Gastrocnemius medialis (tissue), 4 donors: ENCODE results near the gene RCOR2. TPM values are rescaled to one million over a fixed set of nuclear protein-coding genes. Genes with fewer than 3 reads are reported as not detected.
"Not testable (repeated sequence)": the region's sequence is repeated elsewhere in the genome, so short reads cannot be mapped to it uniquely, and the experiment has no call there.

ENCODE experiments used
- ATAC-seq, 2 donors: fragments of 150-250 bp; one replicate each; pipeline ENCODE4 v1.9.1; 2016
- DNase-seq, 2 donors: peaks; one replicate each; pipeline ENCODE4 v3.0.0-alpha.2; 2019
- H3K27ac ChIP-seq, 4 donors: fragments of 200-600 bp; sonication (generic); 1 replicate in 1 of 4; 2 replicates in 3 of 4; pipeline ENCODE4 v1.5.1; 2016 to 2018; ENCODE audit warnings: mild to moderate bottlenecking in 2 of 4, moderate library complexity in 1 of 4
- H3K27me3 ChIP-seq, 3 donors: fragments of 200-600 bp; sonication (generic) in 2 of 3; 1 replicate in 1 of 3; 2 replicates in 2 of 3; pipeline versions ENCODE4 v1.5.1 to v1.6.0; 2016 to 2019; ENCODE audit warnings: mild to moderate bottlenecking in 1 of 3, moderate library complexity in 1 of 3
- H3K36me3 ChIP-seq, 2 donors: fragments of 200-600 bp; sonication (generic) in 1 of 2; one replicate each; pipeline ENCODE4 v1.5.1; 2017 to 2018
- H3K4me1 ChIP-seq, 2 donors: fragments of 200-600 bp; sonication (generic) in 1 of 2; one replicate each; pipeline ENCODE4 v1.5.1; 2016 to 2017; ENCODE audit warnings: mild to moderate bottlenecking in 2 of 2
- H3K4me3 ChIP-seq, 4 donors: fragments of 200-600 bp; sonication (generic) in 3 of 4; 1 replicate in 1 of 4; 2 replicates in 3 of 4; pipeline ENCODE4 v1.5.1; 2016 to 2019; ENCODE audit warnings: mild to moderate bottlenecking in 2 of 4
- H3K9me3 ChIP-seq, 3 donors: fragments of 200-600 bp; sonication (generic) in 2 of 3; 1 replicate in 1 of 3; 2 replicates in 2 of 3; pipeline ENCODE4 v1.5.1; 2016 to 2019
- CTCF ChIP-seq, 5 experiments: fragments of 450-650 bp in 3 of 5; fragments of 200-600 bp in 2 of 5; sonication (generic) in 2 of 5; IDR thresholded peaks in 4 of 5; conservative IDR thresholded peaks in 1 of 5; 1 replicate in 4 of 5; 2 replicates in 1 of 5; pipeline ENCODE4 v1.5.1; 2016 to 2019; ENCODE audit warnings: antibody characterized with exemption in 5 of 5, mild to moderate bottlenecking in 3 of 5, moderate library complexity in 3 of 5
- POLR2A ChIP-seq, 2 donors: fragments of 450-650 bp; IDR thresholded peaks; one replicate each; pipeline ENCODE4 v1.6.1; 2017; ENCODE audit warnings: antibody characterized with exemption in 2 of 2, mild to moderate bottlenecking in 2 of 2, moderate library complexity in 2 of 2
- in situ Hi-C, 4 donors: fragments of 200-750 bp; cut with MboI; loops; one replicate each; pipeline versions ENCODE4 v1.15.0 to v1.8.0; 2017; ENCODE audit warnings: low sequenced_read_pairs in 4 of 4
- intact Hi-C: fragments of 100-400 bp; cut with DNase I; formaldehyde crosslinking; loops from one replicate; pipeline ENCODE4 v1.15.1; 2023; ENCODE audit warnings: low total_unique reads
- total RNA-seq, 4 donors: library from RNA; depleted of rRNA; stranded (reverse); fragments of >200 nt; gene quantifications; one replicate each; pipeline versions ENCODE4 v1.1.0 to v1.2.3, GENCODE V29; 2016

Gene RCOR2
- total RNA-seq, result 1 to 10 TPM in 1 of 4 donors, under 1 TPM in 3; 0.25 to 1.5 (median 0.45) TPM

GRCh38 chr11:63916837-63917691 lies at the start of gene RCOR2:
Gene RCOR2 (minus strand): TSS chr11:63917164. CDS start chr11:63916456, 708 bp downstream.
- H3K9me3 ChIP-seq, result no peaks in the 10 kb centered on the region
- peaks cover 28 to 39% of the 10 kb centered on the region in 2 donors for H3K4me1 ChIP-seq
- TF ChIP-seq CTCF (IDR thresholded peaks at IDR 0.05 in 4 of 5, conservative IDR thresholded peaks at IDR 0.05 in 1 of 5), result no peak
- TF ChIP-seq POLR2A (IDR thresholded peaks at IDR 0.05), result no peak
- peak within 1 kb of the TSS; percentile 49 to 66 (median 60) for H3K4me3 ChIP-seq
- in situ Hi-C loops (no loop called here), intact Hi-C loops (loop anchor here (5.0 kb wide), 1 partner anchor 45 kb away; no protein-coding TSS in a partner anchor)
- peak within 1 kb of the TSS; percentile 76 to 85 (median 80) for H3K27ac ChIP-seq
- ATAC-seq, result peak; percentile 44 to 51
- H3K27me3 ChIP-seq, result no peaks in the 10 kb centered on the region
- DNase-seq, result peak in 1 of 2 donors; percentile 67
- no peaks in the 10 kb centered on the region for H3K36me3 ChIP-seq

GRCh38 chr11:63966444-63966843 lies 49.5 kb upstream of the RCOR2 start:
- intact Hi-C loops, result no loop called here
- H3K36me3 ChIP-seq, result no peaks in the 10 kb centered on the region
- no peak for ATAC-seq

GRCh38 chr11:63963895-63964294 lies 46.9 kb upstream of the RCOR2 start:
- DNase-seq, in situ Hi-C loops, H3K4me1 ChIP-seq, H3K36me3 ChIP-seq, ATAC-seq, intact Hi-C loops, H3K9me3 ChIP-seq, H3K27ac ChIP-seq, H3K27me3 ChIP-seq, H3K4me3 ChIP-seq: not testable (repeated sequence)

More at GRCh38 chr11:63966444-63966843, 49.5 kb upstream of the RCOR2 start:
- no peaks in the 10 kb centered on the region for H3K4me1 ChIP-seq
- TF ChIP-seq CTCF (IDR thresholded peaks at IDR 0.05 in 4 of 5, conservative IDR thresholded peaks at IDR 0.05 in 1 of 5), result no peak
- no peak for TF ChIP-seq POLR2A (IDR thresholded peaks at IDR 0.05)
- in situ Hi-C loops, result no loop called here
- no peak overlapping the region for H3K27ac ChIP-seq
- H3K4me3 ChIP-seq, result no peak overlapping the region
- no peak for DNase-seq
- H3K27me3 ChIP-seq, result no peaks in the 10 kb centered on the region
- no peaks in the 10 kb centered on the region for H3K9me3 ChIP-seq

GRCh38 chr11:63961608-63962412 lies 44.8 kb upstream of the RCOR2 start:
- H3K36me3 ChIP-seq, result no peaks in the 10 kb centered on the region
- no peak for TF ChIP-seq CTCF (IDR thresholded peaks at IDR 0.05 in 4 of 5, conservative IDR thresholded peaks at IDR 0.05 in 1 of 5)
- TF ChIP-seq POLR2A (IDR thresholded peaks at IDR 0.05), result no peak
- H3K27me3 ChIP-seq, result no peaks in the 10 kb centered on the region
- no peaks in the 10 kb centered on the region for H3K4me1 ChIP-seq
- H3K4me3 ChIP-seq, result no peak overlapping the region
- intact Hi-C loops (no loop called here), in situ Hi-C loops (no loop called here)
- ATAC-seq, result no peak
- DNase-seq, result no peak
- H3K9me3 ChIP-seq, result no peaks in the 10 kb centered on the region
- no peak overlapping the region for H3K27ac ChIP-seq

- Histone ChIP-seq H3K4me3 (no peak overlapping the region), H3K4me1 (no peaks in the 10 kb centered on the region), H3K27me3 (no peaks in the 10 kb centered on the region), H3K27ac (no peak overlapping the region), H3K36me3 (peaks cover 0 to 33% of the 10 kb centered on the region in 2 donors), H3K9me3 (no peaks in the 10 kb centered on the region)
- no peak for TF ChIP-seq CTCF (IDR thresholded peaks at IDR 0.05 in 4 of 5, conservative IDR thresholded peaks at IDR 0.05 in 1 of 5)
- no peak for TF ChIP-seq POLR2A (IDR thresholded peaks at IDR 0.05)
- DNase-seq, result no peak
- ATAC-seq, result no peak
- in situ Hi-C loops, result no loop called here
- intact Hi-C loops, result no loop called here
These were observed 41.0 kb upstream of the RCOR2 start for GRCh38 chr11:63958008-63958407.
